Keratinocyte (primary cell): ENCODE data around the gene C6orf132.

Source experiments
- CTCF ChIP-seq, 3 experiments: IDR thresholded peaks in 1 of 3; conservative IDR thresholded peaks in 1 of 3; optimal IDR thresholded peaks in 1 of 3; 2 replicates in 2 of 3; 3 replicates in 1 of 3; pipeline versions ENCODE3 to v1.5.1; 2011; ENCODE audit warnings: low read length in 3 of 3, mild to moderate bottlenecking in 3 of 3, moderate library complexity in 2 of 3, control low read depth in 1 of 3, inconsistent platforms in 1 of 3; ENCODE audit not compliant: insufficient read depth in 2 of 3; ENCODE audit errors: extremely low read depth in 1 of 3
- EZH2 ChIP-seq: IDR thresholded peaks from one replicate; pipeline ENCODE4 v1.6.1; 2012; ENCODE audit warnings: inconsistent platforms, mild to moderate bottlenecking, low read length, moderate library complexity

- TF ChIP-seq CTCF (optimal IDR thresholded peaks at IDR 0.05 in 1 of 3, IDR thresholded peaks at IDR 0.05 in 1 of 3, conservative IDR thresholded peaks at IDR 0.05 in 1 of 3; ENCODE audit: extremely low read depth in 1 of 3, insufficient read depth in 2 of 3, low read length in 3 of 3) (no peak), EZH2 (no peak)
Observed at GRCh38 chr6:42093582-42094329, 48.7 kb downstream of the C6orf132 start.
